Measurements from ENCODE around the gene CISD1.

GRCh38 chr10:58241346-58241745, 27.6 kb upstream of the CISD1 start:
- TF ChIP-seq, protein P1, sequence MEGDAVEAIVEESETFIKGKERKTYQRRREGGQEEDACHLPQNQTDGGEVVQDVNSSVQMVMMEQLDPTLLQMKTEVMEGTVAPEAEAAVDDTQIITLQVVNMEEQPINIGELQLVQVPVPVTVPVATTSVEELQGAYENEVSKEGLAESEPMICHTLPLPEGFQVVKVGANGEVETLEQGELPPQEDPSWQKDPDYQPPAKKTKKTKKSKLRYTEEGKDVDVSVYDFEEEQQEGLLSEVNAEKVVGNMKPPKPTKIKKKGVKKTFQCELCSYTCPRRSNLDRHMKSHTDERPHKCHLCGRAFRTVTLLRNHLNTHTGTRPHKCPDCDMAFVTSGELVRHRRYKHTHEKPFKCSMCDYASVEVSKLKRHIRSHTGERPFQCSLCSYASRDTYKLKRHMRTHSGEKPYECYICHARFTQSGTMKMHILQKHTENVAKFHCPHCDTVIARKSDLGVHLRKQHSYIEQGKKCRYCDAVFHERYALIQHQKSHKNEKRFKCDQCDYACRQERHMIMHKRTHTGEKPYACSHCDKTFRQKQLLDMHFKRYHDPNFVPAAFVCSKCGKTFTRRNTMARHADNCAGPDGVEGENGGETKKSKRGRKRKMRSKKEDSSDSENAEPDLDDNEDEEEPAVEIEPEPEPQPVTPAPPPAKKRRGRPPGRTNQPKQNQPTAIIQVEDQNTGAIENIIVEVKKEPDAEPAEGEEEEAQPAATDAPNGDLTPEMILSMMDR (conservative IDR thresholded peaks at IDR 0.05) = no peak
- TF ChIP-seq ZFX (IDR thresholded peaks at IDR 0.05) = no peak
